H9 (cell line): ENCODE measurements around the gene TEK. TPM values are rescaled to one million over a fixed set of nuclear protein-coding genes. Genes with fewer than 3 reads are reported as not detected.

ENCODE experiments used
- DNase-seq: peaks from one replicate; pipeline ENCODE4 v3.0.0-alpha.2; 2017
- H2AFZ ChIP-seq: one replicate; pipeline ENCODE4 v1.6.1; 2013; ENCODE audit warnings: mild to moderate bottlenecking, low read length, control low read depth, moderate library complexity
- H2AK5ac ChIP-seq: 2 replicates; pipeline ENCODE4 v1.6.1; 2013; ENCODE audit warnings: low read length, control low read depth, mixed read lengths; ENCODE audit not compliant: insufficient read length
- H2BK120ac ChIP-seq: one replicate; pipeline ENCODE4 v1.6.1; 2013; ENCODE audit warnings: low read depth, mild to moderate bottlenecking, low read length, control low read depth, inconsistent platforms; ENCODE audit not compliant: poor library complexity, severe bottlenecking
- H2BK12ac ChIP-seq: 2 replicates; pipeline ENCODE4 v1.6.1; 2013; ENCODE audit warnings: low read length, control low read depth, mixed read lengths, low read depth; ENCODE audit not compliant: insufficient read length
- H2BK15ac ChIP-seq: 2 replicates; pipeline ENCODE4 v1.6.1; 2013; ENCODE audit warnings: low read depth, low read length, control low read depth
- H2BK20ac ChIP-seq: one replicate; pipeline ENCODE4 v1.6.1; 2013; ENCODE audit warnings: low read depth, mild to moderate bottlenecking, low read length, control low read depth, inconsistent platforms; ENCODE audit not compliant: poor library complexity, severe bottlenecking
- H2BK5ac ChIP-seq: 2 replicates; pipeline ENCODE4 v1.6.1; 2013; ENCODE audit warnings: low read length, control low read depth, mixed read lengths; ENCODE audit not compliant: insufficient read length
- H3K14ac ChIP-seq: 2 replicates; pipeline ENCODE4 v1.6.1; 2013; ENCODE audit warnings: low read length, control low read depth; ENCODE audit not compliant: insufficient read depth
- H3K18ac ChIP-seq: 2 replicates; pipeline ENCODE4 v1.6.1; 2013; ENCODE audit warnings: low read depth, mild to moderate bottlenecking, mixed read lengths, low read length, control low read depth; ENCODE audit not compliant: insufficient read length
- H3K23ac ChIP-seq: 2 replicates; pipeline ENCODE4 v1.6.1; 2013; ENCODE audit warnings: low read length, control low read depth, mixed read lengths, low read depth; ENCODE audit not compliant: insufficient read length
- H3K23me2 ChIP-seq: 2 replicates; pipeline ENCODE4 v1.6.1; 2013; ENCODE audit warnings: low read depth, mild to moderate bottlenecking, mixed read lengths, low read length, control low read depth; ENCODE audit not compliant: insufficient read length, poor library complexity, severe bottlenecking
- H3K27ac ChIP-seq: 2 replicates; pipeline ENCODE4 v1.5.1; 2013; ENCODE audit warnings: low read length, control low read depth, mixed read lengths, low read depth; ENCODE audit not compliant: insufficient read length
- H3K27me3 ChIP-seq: 2 replicates; pipeline ENCODE4 v1.6.1; 2013; ENCODE audit warnings: low read length, control low read depth, inconsistent platforms; ENCODE audit not compliant: insufficient read depth
- H3K4ac ChIP-seq: 2 replicates; pipeline ENCODE4 v1.6.1; 2013; ENCODE audit warnings: low read depth, mild to moderate bottlenecking, control low read depth, inconsistent platforms, low read length, moderate library complexity
- H3K4me1 ChIP-seq: 2 replicates; pipeline ENCODE4 v1.6.1; 2013; ENCODE audit warnings: low read length, control low read depth, inconsistent platforms; ENCODE audit not compliant: insufficient read depth
- H3K4me2 ChIP-seq: 2 replicates; pipeline ENCODE4 v1.6.1; 2013; ENCODE audit warnings: low read length, control low read depth, mixed read lengths; ENCODE audit not compliant: insufficient read length, insufficient read depth
- H3K56ac ChIP-seq: 2 replicates; pipeline ENCODE4 v1.6.1; 2013; ENCODE audit warnings: low read depth, mild to moderate bottlenecking, mixed read lengths, low read length, control low read depth; ENCODE audit not compliant: insufficient read length
- H3K79me1 ChIP-seq: 2 replicates; pipeline ENCODE4 v1.6.1; 2013; ENCODE audit warnings: low read depth, mild to moderate bottlenecking, moderate library complexity, low read length, control low read depth, inconsistent platforms; ENCODE audit not compliant: insufficient read depth, poor library complexity, severe bottlenecking
- H3K79me2 ChIP-seq: 2 replicates; pipeline ENCODE4 v1.6.1; 2013; ENCODE audit warnings: low read length, control low read depth, inconsistent platforms; ENCODE audit not compliant: insufficient read depth
- H3K9ac ChIP-seq: 2 replicates; pipeline ENCODE4 v1.6.1; 2013; ENCODE audit warnings: low read length, control low read depth, mixed read lengths; ENCODE audit not compliant: insufficient read length; ENCODE audit errors: extremely low read depth
- H3K9me3 ChIP-seq: one replicate; pipeline ENCODE4 v1.6.1; 2013; ENCODE audit warnings: low read depth, low read length, inconsistent platforms; ENCODE audit not compliant: control insufficient read depth
- H3T11ph ChIP-seq: one replicate; pipeline ENCODE4 v1.6.1; 2013; ENCODE audit warnings: mild to moderate bottlenecking, low read length, control low read depth, inconsistent platforms
- H4K20me1 ChIP-seq: one replicate; pipeline ENCODE4 v1.6.1; 2013; ENCODE audit not compliant: control insufficient read depth, insufficient read length, insufficient read depth
- H4K5ac ChIP-seq: 2 replicates; pipeline ENCODE4 v1.6.1; 2013; ENCODE audit warnings: low read depth, mild to moderate bottlenecking, mixed read lengths, low read length, control low read depth; ENCODE audit not compliant: insufficient read length
- H4K8ac ChIP-seq: replicated peaks from 2 replicates; pipeline ENCODE4 v1.6.1; 2013; ENCODE audit warnings: low read length, control low read depth, mixed read lengths, low read depth; ENCODE audit not compliant: insufficient read length
- H4K91ac ChIP-seq: 2 replicates; pipeline ENCODE4 v1.6.1; 2013; ENCODE audit warnings: low read depth, mild to moderate bottlenecking, moderate library complexity, mixed read lengths, low read length, control low read depth; ENCODE audit not compliant: insufficient read length
- H3K27ac Mint-ChIP-seq, 3 experiments: 2 replicates in 2 of 3; 3 replicates in 1 of 3; pipeline ENCODE4 v1.8.0; 2020 to 2021; ENCODE audit warnings: mixed read lengths in 3 of 3, mild to moderate bottlenecking in 1 of 3, moderate library complexity in 1 of 3
- H3K27me3 Mint-ChIP-seq: 2 replicates; pipeline ENCODE4 v1.8.0; 2021; ENCODE audit warnings: low read depth, mild to moderate bottlenecking, moderate library complexity, mixed read lengths
- H3K36me3 Mint-ChIP-seq, 3 experiments: 2 replicates in 2 of 3; 3 replicates in 1 of 3; pipeline ENCODE4 v1.8.0; 2020 to 2021; ENCODE audit warnings: low read depth in 3 of 3, mixed read lengths in 3 of 3; ENCODE audit not compliant: insufficient read depth in 1 of 3
- H3K4me1 Mint-ChIP-seq, 2 experiments: 2 replicates each; pipeline ENCODE4 v1.8.0; 2020; ENCODE audit warnings: mixed read lengths in 2 of 2
- H3K4me3 Mint-ChIP-seq, 2 experiments: 2 replicates in 1 of 2; 3 replicates in 1 of 2; pipeline ENCODE4 v1.8.0; 2020 to 2021; ENCODE audit warnings: mild to moderate bottlenecking in 2 of 2, mixed read lengths in 2 of 2, moderate library complexity in 1 of 2
- H3K9me3 Mint-ChIP-seq, 2 experiments: 2 replicates in 1 of 2; 3 replicates in 1 of 2; pipeline ENCODE4 v1.8.0; 2020; ENCODE audit warnings: mild to moderate bottlenecking in 2 of 2, mixed read lengths in 2 of 2, moderate library complexity in 1 of 2
- WGBS: extraction: QIAGEN DNeasy Blood & Tissue Kit; methylation state at CpG from one replicate; pipeline ENCODE4 v1.1.7; 2013; ENCODE audit warnings: missing lambda C conversion rate, low lambda C conversion rate, mixed read lengths; ENCODE audit not compliant: insufficient read length; ENCODE audit errors: extremely low coverage; 5-methylcytosine and 5-hydroxymethylcytosine counted together
- total RNA-seq: library from RNA; stranded (reverse); gene quantifications from 2 replicates; pipeline ENCODE4 v1.2.1, GENCODE V29; 2021
- TF ChIP-seq, protein P1 (sequence below): fragments of 200-600 bp; sonication (generic); conservative IDR thresholded peaks from 3 replicates; pipeline ENCODE4 v1.8.0; 2021; ENCODE audit warnings: antibody characterized with exemption, mild to moderate bottlenecking

Gene TEK
- total RNA-seq, 1 experiment from 2014 or later: 1.8 TPM

DNA sequence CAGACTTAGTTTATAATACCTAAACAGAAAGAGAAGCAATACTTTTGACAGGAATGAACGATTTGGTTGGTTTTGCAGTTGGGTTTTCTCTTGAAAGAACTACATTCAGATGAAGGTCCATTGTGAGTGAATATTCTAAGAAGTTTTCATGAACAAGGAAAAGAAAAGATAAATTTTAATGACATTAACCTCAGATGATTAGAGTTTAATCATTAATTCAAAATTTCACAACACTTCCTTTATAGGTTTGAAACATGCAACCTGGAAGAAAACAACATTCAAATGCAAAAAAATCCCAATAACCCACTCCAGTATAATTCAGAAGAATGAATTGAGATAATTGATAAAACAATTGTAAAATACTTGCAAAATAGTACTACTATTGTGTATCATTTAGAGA, 164.2 kb downstream of the TEK start:
- H3K9me3 Mint-ChIP-seq: no peaks in the 10 kb centered on the region
- H3K27ac Mint-ChIP-seq: no peak overlapping the region
- H3K9me3 ChIP-seq: no peaks in the 10 kb centered on the region

More for the DNA sequence above, 164.2 kb downstream of the TEK start:
- H3K27me3 Mint-ChIP-seq: no peaks in the 10 kb centered on the region
- Histone ChIP-seq H2BK5ac (no peak overlapping the region), H3K23ac (no peak overlapping the region), H3K9ac (no peak overlapping the region), H3K23me2 (no peaks in the 10 kb centered on the region), H3T11ph (no peak overlapping the region), H3K56ac (no peak overlapping the region), H2BK20ac (no peak overlapping the region), H4K20me1 (no peaks in the 10 kb centered on the region), H3K79me1 (no peaks in the 10 kb centered on the region), H3K27ac (no peak overlapping the region), H2BK120ac (no peak overlapping the region), H2AFZ (no peak overlapping the region), H4K5ac (no peak overlapping the region), H3K18ac (no peak overlapping the region), H2AK5ac (no peak overlapping the region), H4K91ac (no peak overlapping the region), H2BK15ac (no peak overlapping the region), H3K14ac (no peak overlapping the region), H3K79me2 (no peaks in the 10 kb centered on the region), H2BK12ac (no peak overlapping the region), H4K8ac (no peak overlapping the region), H3K4me1 (peaks cover 3% of the 10 kb centered on the region; the same call in 1 of the 2 replicates), H3K4me2 (no peak overlapping the region), H3K27me3 (no peaks in the 10 kb centered on the region), H3K4ac (no peak overlapping the region)
- TF ChIP-seq, protein P1, sequence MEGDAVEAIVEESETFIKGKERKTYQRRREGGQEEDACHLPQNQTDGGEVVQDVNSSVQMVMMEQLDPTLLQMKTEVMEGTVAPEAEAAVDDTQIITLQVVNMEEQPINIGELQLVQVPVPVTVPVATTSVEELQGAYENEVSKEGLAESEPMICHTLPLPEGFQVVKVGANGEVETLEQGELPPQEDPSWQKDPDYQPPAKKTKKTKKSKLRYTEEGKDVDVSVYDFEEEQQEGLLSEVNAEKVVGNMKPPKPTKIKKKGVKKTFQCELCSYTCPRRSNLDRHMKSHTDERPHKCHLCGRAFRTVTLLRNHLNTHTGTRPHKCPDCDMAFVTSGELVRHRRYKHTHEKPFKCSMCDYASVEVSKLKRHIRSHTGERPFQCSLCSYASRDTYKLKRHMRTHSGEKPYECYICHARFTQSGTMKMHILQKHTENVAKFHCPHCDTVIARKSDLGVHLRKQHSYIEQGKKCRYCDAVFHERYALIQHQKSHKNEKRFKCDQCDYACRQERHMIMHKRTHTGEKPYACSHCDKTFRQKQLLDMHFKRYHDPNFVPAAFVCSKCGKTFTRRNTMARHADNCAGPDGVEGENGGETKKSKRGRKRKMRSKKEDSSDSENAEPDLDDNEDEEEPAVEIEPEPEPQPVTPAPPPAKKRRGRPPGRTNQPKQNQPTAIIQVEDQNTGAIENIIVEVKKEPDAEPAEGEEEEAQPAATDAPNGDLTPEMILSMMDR: no peak
- H3K4me3 Mint-ChIP-seq: no peak overlapping the region
- peaks cover 0 to 7% of the 10 kb centered on the region in 2 experiments; a peak in 2 of 4 replicates for H3K4me1 Mint-ChIP-seq
- no CpG with 5 or more reads among the region's 1 CpG for WGBS
- no peaks in the 10 kb centered on the region for H3K36me3 Mint-ChIP-seq
- no peak for DNase-seq
